GM12864 (cell line): ENCODE results near the gene ACE2.

ENCODE experiments used
- DNase-seq: peaks from one replicate; pipeline ENCODE4 v3.0.0-alpha.2; 2011; ENCODE audit warnings: low read depth
- H3K4me3 ChIP-seq: 2 replicates; pipeline ENCODE4 v1.5.1; 2011; ENCODE audit warnings: mild to moderate bottlenecking, low read depth, low read length, control low read depth
- CTCF ChIP-seq: IDR thresholded peaks from 2 replicates; pipeline ENCODE4 v1.5.1; 2011; ENCODE audit warnings: low read depth, mild to moderate bottlenecking, moderate library complexity, low read length, control low read depth, inconsistent platforms; ENCODE audit errors: missing control alignments

The ACE2 gene

GRCh38 chrX:15631637-15632036 is 30.9 kb upstream of the ACE2 start:
- no peak for DNase-seq
- H3K4me3 ChIP-seq, result no peak overlapping the region
- no peak for TF ChIP-seq CTCF

- no peak overlapping the region for H3K4me3 ChIP-seq
- DNase-seq, result no peak
- TF ChIP-seq CTCF, result no peak
Observed at GRCh38 chrX:15623054-15623453, 22.3 kb upstream of the ACE2 start.

- no peak for TF ChIP-seq CTCF
- no peak overlapping the region for H3K4me3 ChIP-seq
- no peak for DNase-seq
Observed at GRCh38 chrX:15619053-15619755, 18.4 kb upstream of the ACE2 start.

- no peak overlapping the region for H3K4me3 ChIP-seq
- DNase-seq, result no peak
- TF ChIP-seq CTCF, result no peak
Observed at GRCh38 chrX:15617111-15617510, 16.4 kb upstream of the ACE2 start.

GRCh38 chrX:15616531-15616930 is 15.8 kb upstream of the ACE2 start:
- no peak for DNase-seq
- no peak for TF ChIP-seq CTCF
- H3K4me3 ChIP-seq, result no peak overlapping the region

GRCh38 chrX:15607067-15607466 is 6.3 kb upstream of the ACE2 start:
- DNase-seq, result no peak
- no peak for TF ChIP-seq CTCF
- H3K4me3 ChIP-seq, result no peak overlapping the region

- H3K4me3 ChIP-seq, result no peak overlapping the region
- TF ChIP-seq CTCF, result no peak
- no peak for DNase-seq
Observed at GRCh38 chrX:15606136-15606535, 5.4 kb upstream of the ACE2 start.
